Vagina (tissue), 2 donors: ENCODE measurements around the gene ZNF593OS. TPM values are rescaled to one million over a fixed set of nuclear protein-coding genes. Genes with fewer than 3 reads are reported as not detected.

Experiments used
- DNase-seq, 2 donors: peaks; one replicate each; pipeline ENCODE4 v3.0.0-alpha.2; 2017; ENCODE audit errors: extremely low spot score in 2 of 2
- H3K27ac ChIP-seq: fragments of 200-600 bp; sonication (generic); one replicate; pipeline ENCODE4 v1.5.1; 2019
- H3K27me3 ChIP-seq: fragments of 200-600 bp; sonication (generic); one replicate; pipeline ENCODE4 v1.5.1; 2019
- H3K36me3 ChIP-seq, 2 donors: fragments of 200-600 bp; sonication (generic); one replicate each; pipeline ENCODE4 v1.5.1; 2017 to 2019
- H3K4me1 ChIP-seq: fragments of 200-600 bp; sonication (generic); one replicate; pipeline ENCODE4 v1.5.1; 2019
- H3K4me3 ChIP-seq, 2 donors: fragments of 200-600 bp; sonication (generic); 1 replicate in 1 of 2; 2 replicates in 1 of 2; pipeline ENCODE4 v1.5.1; 2016 to 2019
- H3K9me3 ChIP-seq: fragments of 200-600 bp; sonication (generic); one replicate; pipeline ENCODE4 v1.5.1; 2019
- CTCF ChIP-seq, 3 experiments: fragments of 450-650 bp in 2 of 3; fragments of 200-600 bp in 1 of 3; sonication (generic) in 1 of 3; IDR thresholded peaks; one replicate each; pipeline ENCODE4 v1.5.1; 2017 to 2019; ENCODE audit warnings: antibody characterized with exemption in 3 of 3, mild to moderate bottlenecking in 2 of 3, moderate library complexity in 2 of 3
- POLR2A ChIP-seq, 2 donors: fragments of 450-650 bp; IDR thresholded peaks; one replicate each; pipeline ENCODE4 v1.6.1; 2017; ENCODE audit warnings: antibody characterized with exemption in 2 of 2, mild to moderate bottlenecking in 2 of 2, moderate library complexity in 2 of 2
- POLR2AphosphoS5 ChIP-seq, 2 donors: sonication (generic); formaldehyde crosslinking; IDR thresholded peaks; one replicate each; pipeline ENCODE4 v1.9.0; 2017; ENCODE audit warnings: antibody characterized with exemption in 2 of 2, mild to moderate bottlenecking in 2 of 2, low read depth in 1 of 2; ENCODE audit not compliant: insufficient read depth in 1 of 2
- intact Hi-C: fragments of 100-400 bp; cut with DNase I; formaldehyde crosslinking; loops from one replicate; pipeline ENCODE4 v1.15.1; 2023
- total RNA-seq: library from RNA; depleted of rRNA; stranded (reverse); fragments of >200 nt; gene quantifications from one replicate; pipeline ENCODE4 v1.2.3, GENCODE V29; 2016

ZNF593OS gene
- total RNA-seq, 1 donor from 2014 or later, result not detected

DNA sequence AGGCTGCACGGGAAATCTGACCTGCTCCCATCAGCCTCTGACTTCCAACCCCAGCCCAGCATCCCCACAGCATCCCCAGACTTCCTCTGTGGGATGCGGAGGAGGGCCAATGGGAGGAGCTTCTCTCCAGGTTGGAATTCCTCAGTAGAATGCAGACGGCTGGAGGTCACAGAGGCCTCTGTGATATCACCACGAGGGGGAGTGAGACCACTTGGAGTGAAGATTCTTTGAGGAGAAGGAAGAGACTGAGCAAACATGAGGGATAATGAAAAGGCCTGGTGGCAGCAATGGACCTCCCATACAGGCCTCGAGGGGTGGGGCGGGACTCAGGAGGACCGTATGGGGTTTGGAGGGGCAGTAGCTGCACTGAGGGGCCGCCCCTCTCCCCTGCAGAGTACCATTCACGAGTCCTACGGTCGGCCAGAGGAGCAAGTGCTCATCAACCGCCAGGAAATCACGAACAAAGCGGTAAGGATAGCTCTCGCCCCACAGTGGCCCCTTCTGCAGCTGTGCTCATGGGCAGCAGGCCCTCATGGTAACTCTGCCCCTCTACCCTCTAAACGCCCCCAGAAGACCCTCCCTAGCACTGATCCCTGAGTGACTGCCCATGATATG lies 18.8 kb upstream of the ZNF593OS start, which contains the start of gene CATSPER4:
CATSPER4 (plus strand) TSS at position 230 of the 615 bp plus-strand sequence; CDS start at position 256, 26 bp downstream.
- intact Hi-C loops, result no loop called here
- Histone ChIP-seq H3K4me3 (no peak within 1 kb of the TSS), H3K27ac (no peak within 1 kb of the TSS), H3K4me1 (no peaks in the 10 kb centered on the region), H3K27me3 (no peaks in the 10 kb centered on the region), H3K9me3 (no peaks in the 10 kb centered on the region), H3K36me3 (no peaks in the 10 kb centered on the region)
- no peak for DNase-seq
- TF ChIP-seq CTCF (IDR thresholded peaks at IDR 0.05), result no peak
- TF ChIP-seq POLR2A (IDR thresholded peaks at IDR 0.05), result no peak
- no peak for TF ChIP-seq POLR2AphosphoS5 (IDR thresholded peaks at IDR 0.05; ENCODE audit: insufficient read depth in 1 of 2, low read depth in 1 of 2)

- no peaks in the 10 kb centered on the region for H3K4me1 ChIP-seq
- H3K27ac ChIP-seq, result no peak overlapping the region
- no peaks in the 10 kb centered on the region for H3K27me3 ChIP-seq
- no peaks in the 10 kb centered on the region for H3K9me3 ChIP-seq
- TF ChIP-seq CTCF (IDR thresholded peaks at IDR 0.05) (no peak), POLR2AphosphoS5 (IDR thresholded peaks at IDR 0.05; ENCODE audit: insufficient read depth in 1 of 2, low read depth in 1 of 2) (no peak), POLR2A (IDR thresholded peaks at IDR 0.05) (no peak)
- H3K36me3 ChIP-seq, result no peaks in the 10 kb centered on the region
- H3K4me3 ChIP-seq, result no peak overlapping the region
- intact Hi-C loops, result no loop called here
- no peak for DNase-seq
Measured at GRCh38 chr1:26189751-26190275, 18.2 kb upstream of the ZNF593OS start.

- Histone ChIP-seq H3K27ac (no peak overlapping the region), H3K36me3 (no peaks in the 10 kb centered on the region), H3K27me3 (no peaks in the 10 kb centered on the region), H3K4me3 (no peak overlapping the region), H3K4me1 (no peaks in the 10 kb centered on the region), H3K9me3 (no peaks in the 10 kb centered on the region)
- no peak for DNase-seq
- intact Hi-C loops, result no loop called here
- no peak for TF ChIP-seq POLR2A (IDR thresholded peaks at IDR 0.05)
- TF ChIP-seq CTCF (IDR thresholded peaks at IDR 0.05), result no peak
- no peak for TF ChIP-seq POLR2AphosphoS5 (IDR thresholded peaks at IDR 0.05; ENCODE audit: insufficient read depth in 1 of 2, low read depth in 1 of 2)
Measured at GRCh38 chr1:26189331-26189730, 17.7 kb upstream of the ZNF593OS start.

- Histone ChIP-seq H3K36me3 (no peaks in the 10 kb centered on the region), H3K9me3 (no peaks in the 10 kb centered on the region), H3K4me3 (no peak overlapping the region), H3K4me1 (no peaks in the 10 kb centered on the region), H3K27me3 (no peaks in the 10 kb centered on the region), H3K27ac (no peak overlapping the region)
- intact Hi-C loops, result no loop called here
- TF ChIP-seq POLR2AphosphoS5 (IDR thresholded peaks at IDR 0.05; ENCODE audit: insufficient read depth in 1 of 2, low read depth in 1 of 2) (no peak), CTCF (IDR thresholded peaks at IDR 0.05) (no peak), POLR2A (IDR thresholded peaks at IDR 0.05) (no peak)
- no peak for DNase-seq
Measured at GRCh38 chr1:26188477-26188876, 16.8 kb upstream of the ZNF593OS start.

- DNase-seq, result no peak
Measured at GRCh38 chr1:26187882-26188281, 16.2 kb upstream of the ZNF593OS start.

More at GRCh38 chr1:26187882-26188281, 16.2 kb upstream of the ZNF593OS start:
- intact Hi-C loops, result no loop called here
- Histone ChIP-seq H3K36me3 (no peaks in the 10 kb centered on the region), H3K4me3 (no peak overlapping the region), H3K4me1 (no peaks in the 10 kb centered on the region), H3K9me3 (no peaks in the 10 kb centered on the region), H3K27me3 (no peaks in the 10 kb centered on the region), H3K27ac (no peak overlapping the region)
- TF ChIP-seq POLR2AphosphoS5 (IDR thresholded peaks at IDR 0.05; ENCODE audit: insufficient read depth in 1 of 2, low read depth in 1 of 2) (no peak), CTCF (IDR thresholded peaks at IDR 0.05) (no peak), POLR2A (IDR thresholded peaks at IDR 0.05) (no peak)
